ENCODE results near the gene SH3BP1. TPM values are rescaled to one million over a fixed set of nuclear protein-coding genes. Genes with fewer than 3 reads are reported as not detected.
A peak's percentile ranks its signal among the peaks of the same experiment; 100 is the strongest.

The SH3BP1 gene
- total and polyA plus RNA-seq, 2 donors from 2014 or later = 2.2 to 12.8 TPM

DNA sequence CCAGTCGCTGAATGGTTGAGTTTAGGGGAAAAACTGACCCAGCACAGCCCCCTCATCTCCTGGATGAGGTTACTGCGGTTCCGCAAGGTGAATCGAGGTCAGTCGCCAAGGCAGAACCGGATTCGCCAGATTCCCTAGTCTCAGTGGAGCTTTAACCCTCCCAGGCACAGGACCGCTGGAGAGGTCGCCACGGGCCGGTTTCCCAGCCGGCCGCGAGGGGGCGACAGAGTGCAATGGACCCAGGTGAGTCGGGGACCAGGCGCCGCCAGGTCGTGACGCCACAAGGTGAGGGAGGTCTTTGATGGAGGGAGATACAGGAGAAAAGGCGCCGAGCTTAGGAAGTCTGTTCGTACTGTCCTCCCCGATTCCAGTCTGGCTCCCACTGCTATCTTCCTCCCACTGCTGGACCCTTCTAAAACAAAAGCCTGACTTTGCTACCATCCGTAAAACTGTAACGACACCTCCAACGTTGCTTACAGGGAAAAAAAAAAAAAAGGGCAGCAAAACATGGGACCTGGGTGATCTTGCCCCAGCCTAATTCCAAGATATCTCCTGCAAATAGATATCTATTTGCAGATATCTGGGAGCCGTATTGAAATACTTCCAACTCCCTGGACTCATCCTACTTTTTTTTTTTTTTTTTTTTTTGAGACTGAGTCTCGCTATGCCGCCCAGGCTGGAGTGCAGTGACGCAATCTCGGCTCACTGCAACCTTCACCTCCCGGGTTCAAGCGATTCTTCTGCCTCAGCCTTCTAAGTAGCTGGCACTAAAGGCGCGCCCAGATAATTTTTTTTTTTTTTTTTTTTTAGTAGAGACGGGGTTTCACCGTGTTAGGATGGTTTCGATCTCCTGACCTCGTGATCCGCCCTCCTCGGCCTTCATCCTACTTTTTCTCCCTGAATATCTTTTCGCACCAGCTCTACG, 32.2 kb upstream of the SH3BP1 start:
- Histone ChIP-seq H3K4me1 (ENCODE audit: control insufficient read depth in 2 of 3, insufficient read depth in 2 of 3, low read depth in 1 of 3, low read length in 3 of 3) (peaks cover 0 to 14% (median 6%) of the 10 kb centered on the region in 3 donors), H3K27ac (ENCODE audit: low read depth in 2 of 2, low read length in 2 of 2) (peak overlapping the region; percentile 82 to 98), H3K27me3 (ENCODE audit: control insufficient read depth, insufficient read depth, low read length) (no peaks in the 10 kb centered on the region), H3K9ac (ENCODE audit: low read length in 3 of 3) (peak overlapping the region; percentile 8 to 50 (median 27)), H3K4me3 (ENCODE audit: low read length in 3 of 3) (peak overlapping the region; percentile 5 to 91 (median 60)), H3K36me3 (ENCODE audit: control insufficient read depth in 2 of 3, insufficient read depth in 3 of 3, low read length in 3 of 3) (no peaks in the 10 kb centered on the region), H3K9me3 (ENCODE audit: control insufficient read depth in 2 of 3, insufficient read depth in 1 of 3, low read length in 3 of 3) (no peaks in the 10 kb centered on the region)
- intact Hi-C loops (cut with DNase I) = no loop called here
- peak; percentile 95 for TF ChIP-seq CTCF (IDR thresholded peaks at IDR 0.05; ENCODE audit: borderline replicate concordance, extremely low read depth, insufficient read depth)
- DNase-seq (peak; percentile 93 to 95 (median 95)), FAIRE-seq (no peak)

DNA sequence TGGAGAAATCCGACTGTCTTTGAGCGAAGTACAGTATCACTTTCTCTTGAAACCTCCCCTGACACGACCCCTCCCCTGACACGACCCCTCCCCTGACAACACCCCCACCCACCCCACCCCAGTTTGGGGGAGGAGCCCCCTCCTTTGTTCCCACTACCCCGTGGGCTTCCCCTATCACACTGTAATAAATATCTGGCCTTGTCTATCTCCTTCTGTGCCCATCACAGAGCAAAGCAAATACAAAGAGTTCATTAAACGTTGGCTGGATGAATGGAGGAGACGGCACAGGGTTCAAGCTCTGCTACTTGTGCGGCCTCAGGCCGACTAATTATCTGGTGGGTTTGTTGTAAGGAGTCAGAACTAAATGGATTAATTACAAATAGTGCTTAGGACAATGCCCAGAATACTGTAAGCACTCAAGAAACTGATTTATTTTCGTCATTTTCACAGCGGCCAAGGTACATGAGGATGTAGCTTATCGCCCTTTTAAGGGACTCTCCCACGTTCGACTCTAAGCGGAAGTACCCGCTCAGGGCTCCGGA, 31.5 kb upstream of the SH3BP1 start:
- no peak for FAIRE-seq
- peak overlapping the region; percentile 72 to 85 (median 82) for H3K9ac ChIP-seq (ENCODE audit: low read length in 3 of 3)
- DNase-seq = peak in 1 of 5 donors; percentile 79
- no peaks in the 10 kb centered on the region for H3K36me3 ChIP-seq (ENCODE audit: control insufficient read depth in 2 of 3, insufficient read depth in 3 of 3, low read length in 3 of 3)
- H3K4me3 ChIP-seq (ENCODE audit: low read length in 3 of 3) = peak overlapping the region; percentile 86 to 91 (median 88)
- H3K27me3 ChIP-seq (ENCODE audit: control insufficient read depth, insufficient read depth, low read length) = no peaks in the 10 kb centered on the region
- H3K27ac ChIP-seq (ENCODE audit: low read depth in 2 of 2, low read length in 2 of 2) = peak overlapping the region; percentile 92 to 98
- H3K9me3 ChIP-seq (ENCODE audit: control insufficient read depth in 2 of 3, insufficient read depth in 1 of 3, low read length in 3 of 3) = no peaks in the 10 kb centered on the region
- TF ChIP-seq CTCF (IDR thresholded peaks at IDR 0.05; ENCODE audit: borderline replicate concordance, extremely low read depth, insufficient read depth) = no peak
- H3K4me1 ChIP-seq (ENCODE audit: control insufficient read depth in 2 of 3, insufficient read depth in 2 of 3, low read depth in 1 of 3, low read length in 3 of 3) = peaks cover 0 to 14% (median 6%) of the 10 kb centered on the region in 3 donors
- intact Hi-C loops (cut with DNase I) = no loop called here

DNA sequence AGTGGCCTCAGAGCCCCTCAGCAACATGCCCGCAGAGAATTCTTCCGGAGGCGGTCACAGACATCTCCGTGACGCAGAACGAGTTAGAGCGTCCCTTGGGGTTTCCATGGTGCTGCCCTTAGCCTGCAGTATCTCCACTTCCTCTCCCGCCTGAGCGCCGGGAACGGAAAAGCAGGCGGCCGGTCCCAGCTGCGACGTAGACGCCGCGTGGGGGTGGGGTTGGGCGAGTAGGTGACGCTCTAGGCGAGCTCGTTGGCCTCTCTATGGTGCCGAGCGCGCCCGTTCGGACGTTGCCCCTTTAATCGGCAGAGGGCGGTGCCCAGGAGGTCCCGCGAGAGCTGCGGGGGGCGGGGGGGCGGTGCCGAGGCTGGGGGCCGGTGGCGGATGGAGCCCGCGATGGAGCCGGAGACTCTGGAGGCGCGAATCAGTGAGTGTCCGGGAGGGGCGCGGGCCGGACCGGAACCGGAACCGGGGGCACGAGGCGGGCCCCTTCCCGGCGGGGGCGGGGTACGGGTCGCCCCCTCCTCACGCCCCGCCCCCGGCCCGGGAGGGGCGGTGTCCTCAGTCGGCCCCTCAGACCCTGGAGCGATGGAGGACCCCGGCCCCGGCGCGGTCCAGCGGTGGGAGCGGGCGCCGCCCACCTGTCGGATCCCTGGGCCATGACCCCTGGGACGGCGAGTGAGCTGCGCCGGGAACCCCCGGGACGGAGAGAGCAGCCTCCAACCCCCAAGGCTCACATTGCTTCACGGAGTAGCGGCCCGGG, 30.8 kb upstream of the SH3BP1 start, which contains the start of gene GGA1:
TSS of gene GGA1 (plus strand) at position 358 of the 763 bp plus-strand sequence. CDS start at position 385, 27 bp downstream.
- FAIRE-seq (no peak), DNase-seq (peak; percentile 97 to 99 (median 98))
- TF ChIP-seq CTCF (IDR thresholded peaks at IDR 0.05; ENCODE audit: borderline replicate concordance, extremely low read depth, insufficient read depth) = peak; percentile 7
- peak within 1 kb of the TSS; percentile 86 to 91 (median 88) for H3K4me3 ChIP-seq (ENCODE audit: low read length in 3 of 3)
- intact Hi-C loops (cut with DNase I) = no loop called here
- no peaks in the 10 kb centered on the region for H3K9me3 ChIP-seq (ENCODE audit: control insufficient read depth in 2 of 3, insufficient read depth in 1 of 3, low read length in 3 of 3)
- peak within 1 kb of the TSS; percentile 92 to 98 for H3K27ac ChIP-seq (ENCODE audit: low read depth in 2 of 2, low read length in 2 of 2)
- peak within 1 kb of the TSS; percentile 82 to 93 (median 85) for H3K9ac ChIP-seq (ENCODE audit: low read length in 3 of 3)
- H3K27me3 ChIP-seq (ENCODE audit: control insufficient read depth, insufficient read depth, low read length) = no peaks in the 10 kb centered on the region
- no peaks in the 10 kb centered on the region for H3K36me3 ChIP-seq (ENCODE audit: control insufficient read depth in 2 of 3, insufficient read depth in 3 of 3, low read length in 3 of 3)
- peaks cover 0 to 14% (median 6%) of the 10 kb centered on the region in 3 donors for H3K4me1 ChIP-seq (ENCODE audit: control insufficient read depth in 2 of 3, insufficient read depth in 2 of 3, low read depth in 1 of 3, low read length in 3 of 3)
